Adrenal gland (tissue), 12 donors: ENCODE data around the gene TRDN. TPM values are rescaled to one million over a fixed set of nuclear protein-coding genes. Genes with fewer than 3 reads are reported as not detected.
"Not testable (repeated sequence)": the region's sequence is repeated elsewhere in the genome, so short reads cannot be mapped to it uniquely, and the experiment has no call there.

Experiments used
- DNase-seq, 7 donors: peaks; one replicate each; pipeline ENCODE4 v3.0.0-alpha.2; 2019 to 2020
- H3K27ac ChIP-seq, 5 donors: fragments of 200-600 bp; sonication (generic) in 4 of 5; 1 replicate in 3 of 5; 2 replicates in 2 of 5; pipeline versions ENCODE4 v1.5.1 to v1.8.0; 2016 to 2020; ENCODE audit warnings: mild to moderate bottlenecking in 1 of 5
- H3K27me3 ChIP-seq: fragments of 200-600 bp; 2 replicates; pipeline ENCODE4 v1.8.0; 2021
- H3K36me3 ChIP-seq, 2 donors: fragments of 200-600 bp; replicated peaks in 1 of 2; 1 replicate in 1 of 2; 2 replicates in 1 of 2; pipeline versions ENCODE4 v1.5.1 to v1.8.0; 2018 to 2022
- H3K4me1 ChIP-seq, 2 donors: fragments of 200-600 bp; replicated peaks in 1 of 2; 1 replicate in 1 of 2; 2 replicates in 1 of 2; pipeline versions ENCODE4 v1.5.1 to v1.8.0; 2018 to 2021
- H3K4me3 ChIP-seq, 4 donors: fragments of 200-600 bp; sonication (generic) in 3 of 4; one replicate each; pipeline ENCODE4 v1.5.1; 2016 to 2018
- H3K9me3 ChIP-seq, 3 donors: fragments of 200-600 bp; sonication (generic) in 1 of 3; replicated peaks in 1 of 3; 1 replicate in 2 of 3; 2 replicates in 1 of 3; pipeline versions ENCODE4 v1.5.1 to v1.8.0; 2016 to 2021
- POLR2A ChIP-seq, 2 donors: fragments of 450-650 bp; IDR thresholded peaks; one replicate each; pipeline ENCODE4 v1.6.1; 2017; ENCODE audit warnings: antibody characterized with exemption in 2 of 2, mild to moderate bottlenecking in 2 of 2, moderate library complexity in 1 of 2
- WGBS, 4 donors: extraction: QIAGEN DNeasy Blood & Tissue Kit in 2 of 4; methylation state at CpG; one replicate each; pipeline versions ENCODE4 v1.1.5 to v1.1.7; 2013 to 2017; 5-methylcytosine and 5-hydroxymethylcytosine counted together
- intact Hi-C, 2 donors: fragments of 100-400 bp; cut with DNase I; formaldehyde crosslinking; loops; one replicate each; pipeline versions ENCODE4 v1.14.1 to v1.15.0; 2022 to 2023
- polyA plus RNA-seq, 3 donors: library from polyadenylated mRNA; stranded (reverse); fragments of 200-250 nt in 2 of 3; fragments of 350-450 nt in 1 of 3; fragmentation: Illumina TruSeq in 1 of 3; extraction: RNeasy Lipid Tissue Mini Kit (QIAGEN cat#74804) in 1 of 3; gene quantifications; one replicate each; pipeline ENCODE4 v1.2.3, GENCODE V29; 2013 to 2014
- total RNA-seq, 9 donors: library from RNA; depleted of rRNA in 4 of 9; stranded (reverse); fragments of >200 nt in 4 of 9; fragments of 120-200 nt in 1 of 9; fragmentation: NEBNext Ultra II Directional in 1 of 9; extraction: Animal tissue kit (Norgen Biotek cat#: 25700) in 1 of 9; gene quantifications; one replicate each; pipeline versions ENCODE4 v1.1.0 to v1.2.4, GENCODE V29; 2013 to 2023
- TF ChIP-seq, protein P1 (sequence below), 6 experiments: fragments of 450-650 bp in 4 of 6; fragments of 200-600 bp in 2 of 6; sonication (generic) in 1 of 6; IDR thresholded peaks; 1 replicate in 5 of 6; 2 replicates in 1 of 6; pipeline versions ENCODE4 v1.5.1 to v1.8.0; 2016 to 2021; ENCODE audit warnings: antibody characterized with exemption in 6 of 6, mild to moderate bottlenecking in 2 of 6, moderate library complexity in 1 of 6
- donor health status: healthy with polysubstance abuse.
- donor health status: Bipolar disorder and iron deficiency.
- donor health status: DM: yes; HTN: yes; CAD: no.
- donor health status: DM: no; HTN: no; CAD: no.
- donor health status: DM: no; HTN: no; CAD: no.
- donor health status: DM: yes; HTN: yes; CAD: no.

The TRDN gene
- total and polyA plus RNA-seq, 12 donors: 0.06 to 3.5 (median 0.54) TPM; not detected in 2

DNA sequence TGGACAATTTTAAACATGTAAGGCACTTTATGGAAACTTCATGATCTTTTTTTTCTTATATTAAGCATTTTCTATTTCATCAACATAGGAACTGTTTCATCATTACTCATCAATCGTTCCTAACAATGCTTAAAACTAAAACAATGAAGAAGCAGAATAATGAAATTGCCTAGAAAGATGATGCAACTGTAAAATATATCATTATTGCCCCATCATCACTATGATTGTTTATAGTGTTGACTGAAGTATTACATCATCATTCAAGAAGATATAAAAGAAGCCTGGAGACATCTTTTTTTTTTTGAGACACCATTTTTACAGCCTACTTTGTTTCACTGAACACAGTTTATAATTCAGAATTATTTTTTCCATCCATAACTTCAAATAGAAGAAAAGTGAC lies 147.2 kb downstream of the TRDN start:
- TF ChIP-seq, protein P1, sequence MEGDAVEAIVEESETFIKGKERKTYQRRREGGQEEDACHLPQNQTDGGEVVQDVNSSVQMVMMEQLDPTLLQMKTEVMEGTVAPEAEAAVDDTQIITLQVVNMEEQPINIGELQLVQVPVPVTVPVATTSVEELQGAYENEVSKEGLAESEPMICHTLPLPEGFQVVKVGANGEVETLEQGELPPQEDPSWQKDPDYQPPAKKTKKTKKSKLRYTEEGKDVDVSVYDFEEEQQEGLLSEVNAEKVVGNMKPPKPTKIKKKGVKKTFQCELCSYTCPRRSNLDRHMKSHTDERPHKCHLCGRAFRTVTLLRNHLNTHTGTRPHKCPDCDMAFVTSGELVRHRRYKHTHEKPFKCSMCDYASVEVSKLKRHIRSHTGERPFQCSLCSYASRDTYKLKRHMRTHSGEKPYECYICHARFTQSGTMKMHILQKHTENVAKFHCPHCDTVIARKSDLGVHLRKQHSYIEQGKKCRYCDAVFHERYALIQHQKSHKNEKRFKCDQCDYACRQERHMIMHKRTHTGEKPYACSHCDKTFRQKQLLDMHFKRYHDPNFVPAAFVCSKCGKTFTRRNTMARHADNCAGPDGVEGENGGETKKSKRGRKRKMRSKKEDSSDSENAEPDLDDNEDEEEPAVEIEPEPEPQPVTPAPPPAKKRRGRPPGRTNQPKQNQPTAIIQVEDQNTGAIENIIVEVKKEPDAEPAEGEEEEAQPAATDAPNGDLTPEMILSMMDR (IDR thresholded peaks at IDR 0.05): no peak
- no peak for TF ChIP-seq POLR2A (IDR thresholded peaks at IDR 0.05)
- Histone ChIP-seq H3K4me1 (no peaks in the 10 kb centered on the region), H3K4me3 (no peak overlapping the region), H3K9me3 (no peaks in the 10 kb centered on the region), H3K27ac (no peak overlapping the region), H3K27me3 (no peaks in the 10 kb centered on the region), H3K36me3 (no peaks in the 10 kb centered on the region)
- 43 to 59% (median 48%) methylated on average over 1 of the region's 1 CpG for WGBS, 4 donors
- DNase-seq: no peak
- intact Hi-C loops: no loop called here

DNA sequence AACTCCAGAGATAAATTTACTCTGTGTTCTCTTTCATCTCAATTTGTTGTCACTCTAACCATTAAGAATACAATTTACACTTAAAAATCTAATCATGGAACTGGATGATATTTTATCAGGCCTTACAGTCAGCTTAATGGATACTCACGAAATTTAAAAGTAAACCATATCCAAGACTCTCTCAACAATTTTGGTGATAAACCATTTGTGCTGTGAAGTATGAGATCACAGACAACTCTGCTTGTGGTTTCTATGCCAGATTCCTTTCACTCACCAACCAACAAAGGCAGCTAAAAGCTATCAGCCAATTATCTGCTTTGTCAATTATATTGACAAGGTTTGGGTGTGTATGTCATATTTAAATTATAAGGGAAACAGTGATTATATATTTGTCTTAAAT lies 155.8 kb downstream of the TRDN start:
- no peak overlapping the region for H3K27ac ChIP-seq
- H3K4me3 ChIP-seq: no peak overlapping the region
- no peak for DNase-seq
- no peaks in the 10 kb centered on the region for H3K36me3 ChIP-seq
- WGBS, 4 donors: 36 to 92% (median 67%) methylated on average over 1 of the region's 1 CpG
- intact Hi-C loops: no loop called here
- H3K9me3 ChIP-seq: no peaks in the 10 kb centered on the region
- TF ChIP-seq, protein P1 (IDR thresholded peaks at IDR 0.05): no peak
- TF ChIP-seq POLR2A (IDR thresholded peaks at IDR 0.05): no peak
- H3K4me1 ChIP-seq: no peaks in the 10 kb centered on the region
- H3K27me3 ChIP-seq: no peaks in the 10 kb centered on the region

DNA sequence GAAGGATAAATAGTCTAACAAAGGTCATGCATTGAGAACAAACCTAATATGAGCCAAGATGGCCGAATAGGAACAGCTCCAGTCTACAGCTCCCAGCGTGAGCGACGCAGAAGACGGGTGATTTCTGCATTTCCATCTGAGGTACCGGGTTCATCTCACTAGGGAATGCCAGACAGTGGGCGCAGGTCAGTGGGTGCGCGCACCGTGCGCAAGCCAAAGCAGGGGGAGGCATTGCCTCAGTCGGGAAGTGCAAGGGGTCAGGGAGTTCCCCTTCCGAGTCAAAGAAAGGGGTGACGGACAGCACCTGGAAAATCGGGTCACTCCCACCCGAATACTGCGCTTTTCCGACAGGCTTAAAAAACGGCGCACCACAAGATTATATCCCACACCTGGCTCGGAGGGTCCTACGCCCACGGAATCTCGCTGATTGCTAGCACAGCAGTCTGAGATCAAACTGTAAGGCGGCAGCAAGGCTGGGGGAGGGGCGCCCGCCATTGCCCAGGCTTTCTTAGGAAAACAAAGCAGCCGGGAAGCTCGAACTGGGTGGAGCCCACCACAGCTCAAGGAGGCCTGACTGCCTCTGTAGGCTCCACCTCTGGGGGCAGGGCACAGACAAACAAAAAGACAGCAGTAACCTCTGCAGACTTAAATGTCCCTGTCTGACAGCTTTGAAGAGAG lies 164.6 kb downstream of the TRDN start:
- H3K36me3 ChIP-seq, H3K27me3 ChIP-seq, intact Hi-C loops, H3K4me3 ChIP-seq, DNase-seq, H3K4me1 ChIP-seq, H3K27ac ChIP-seq, H3K9me3 ChIP-seq: not testable (repeated sequence)
- WGBS, 4 donors: 89 to 92% (median 89%) methylated on average over 24 to 29 of the region's 29 CpGs

DNA sequence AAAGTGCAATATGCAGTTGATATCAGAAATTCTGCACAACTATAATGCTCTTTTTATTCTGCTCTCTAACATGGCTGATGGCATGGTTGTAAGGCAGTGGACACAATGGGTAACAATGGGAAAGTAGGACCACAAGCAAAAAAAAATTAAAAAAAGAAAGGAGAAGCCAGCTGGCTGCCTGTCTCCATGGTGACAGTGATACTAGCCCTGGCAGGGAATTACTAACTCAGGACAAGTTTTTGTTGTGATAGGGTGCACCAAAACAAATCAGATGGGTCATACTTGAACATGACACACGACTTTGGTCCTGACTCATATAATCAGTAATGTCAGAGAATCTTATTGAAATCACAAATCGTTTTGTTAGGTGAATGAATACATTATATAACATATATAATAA lies 169.4 kb downstream of the TRDN start:
- intact Hi-C loops: no loop called here
- no peaks in the 10 kb centered on the region for H3K4me1 ChIP-seq
- H3K27me3 ChIP-seq: no peaks in the 10 kb centered on the region
- no peak for TF ChIP-seq POLR2A (IDR thresholded peaks at IDR 0.05)
- TF ChIP-seq, protein P1 (IDR thresholded peaks at IDR 0.05): no peak
- H3K27ac ChIP-seq: no peak overlapping the region
- 43 to 65% (median 49%) methylated on average over 2 of the region's 2 CpGs for WGBS, 4 donors
- no peaks in the 10 kb centered on the region for H3K36me3 ChIP-seq
- no peak overlapping the region for H3K4me3 ChIP-seq
- no peaks in the 10 kb centered on the region for H3K9me3 ChIP-seq
- DNase-seq: no peak

DNA sequence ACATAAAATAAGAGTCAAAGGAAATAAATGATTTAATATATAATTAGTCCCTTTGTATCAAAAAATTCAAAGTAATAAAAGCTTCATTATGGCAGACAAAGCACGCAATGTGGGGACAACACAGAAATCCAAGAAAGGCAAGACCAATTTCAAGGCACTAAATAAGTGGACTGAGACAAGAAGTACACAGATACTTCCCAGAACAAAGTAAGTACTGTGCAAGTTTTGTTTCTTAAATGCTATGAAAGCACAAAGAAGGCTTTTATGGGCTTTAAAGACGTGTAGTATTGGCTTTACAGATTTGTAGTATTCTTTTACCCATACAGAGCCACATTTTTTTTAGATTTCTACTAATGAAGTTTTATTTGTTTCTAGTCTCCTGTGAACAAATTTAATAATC lies 174.6 kb downstream of the TRDN start:
- no peaks in the 10 kb centered on the region for H3K4me1 ChIP-seq
- intact Hi-C loops: no loop called here
- no peaks in the 10 kb centered on the region for H3K9me3 ChIP-seq
- no peaks in the 10 kb centered on the region for H3K36me3 ChIP-seq
- DNase-seq: no peak
- H3K27me3 ChIP-seq: no peaks in the 10 kb centered on the region
- H3K4me3 ChIP-seq: no peak overlapping the region
- WGBS, 4 donors: 74 to 80% (median 77%) methylated on average over 2 of the region's 2 CpGs
- TF ChIP-seq, protein P1 (IDR thresholded peaks at IDR 0.05): no peak
- no peak for TF ChIP-seq POLR2A (IDR thresholded peaks at IDR 0.05)
- no peak overlapping the region for H3K27ac ChIP-seq
